GM10266 (cell line): ENCODE data around the gene ZNF407.

ENCODE experiments used
- DNase-seq: peaks from one replicate; pipeline ENCODE4 v3.0.0; 2012; ENCODE audit errors: extremely low spot score
- TF ChIP-seq, protein P1 (sequence below): IDR thresholded peaks from 2 replicates; pipeline ENCODE4 v1.5.1; 2012; ENCODE audit warnings: mild to moderate bottlenecking, low read depth; ENCODE audit not compliant: control insufficient read depth, insufficient read depth; ENCODE audit errors: missing control alignments

The ZNF407 gene

DNA sequence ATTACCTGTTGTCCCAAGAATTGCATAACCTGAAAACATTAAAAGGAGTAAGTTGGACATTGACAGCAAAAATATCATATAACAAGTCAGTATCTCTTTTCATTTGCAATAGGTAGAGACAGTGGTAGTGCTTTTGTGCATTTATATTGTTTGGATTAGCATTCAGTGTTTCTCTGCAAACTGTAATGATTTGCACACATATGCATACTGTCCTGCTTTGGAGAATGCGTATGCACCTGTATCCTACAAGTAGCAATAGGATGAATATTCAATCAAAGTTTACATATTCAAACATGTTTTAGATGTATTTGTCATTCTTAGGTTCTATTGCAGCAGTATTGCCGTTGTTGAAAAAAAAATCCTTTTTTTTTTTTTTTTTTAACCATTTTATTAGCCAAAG, 201.9 kb downstream of the ZNF407 start:
- no peak for DNase-seq
- TF ChIP-seq, protein P1, sequence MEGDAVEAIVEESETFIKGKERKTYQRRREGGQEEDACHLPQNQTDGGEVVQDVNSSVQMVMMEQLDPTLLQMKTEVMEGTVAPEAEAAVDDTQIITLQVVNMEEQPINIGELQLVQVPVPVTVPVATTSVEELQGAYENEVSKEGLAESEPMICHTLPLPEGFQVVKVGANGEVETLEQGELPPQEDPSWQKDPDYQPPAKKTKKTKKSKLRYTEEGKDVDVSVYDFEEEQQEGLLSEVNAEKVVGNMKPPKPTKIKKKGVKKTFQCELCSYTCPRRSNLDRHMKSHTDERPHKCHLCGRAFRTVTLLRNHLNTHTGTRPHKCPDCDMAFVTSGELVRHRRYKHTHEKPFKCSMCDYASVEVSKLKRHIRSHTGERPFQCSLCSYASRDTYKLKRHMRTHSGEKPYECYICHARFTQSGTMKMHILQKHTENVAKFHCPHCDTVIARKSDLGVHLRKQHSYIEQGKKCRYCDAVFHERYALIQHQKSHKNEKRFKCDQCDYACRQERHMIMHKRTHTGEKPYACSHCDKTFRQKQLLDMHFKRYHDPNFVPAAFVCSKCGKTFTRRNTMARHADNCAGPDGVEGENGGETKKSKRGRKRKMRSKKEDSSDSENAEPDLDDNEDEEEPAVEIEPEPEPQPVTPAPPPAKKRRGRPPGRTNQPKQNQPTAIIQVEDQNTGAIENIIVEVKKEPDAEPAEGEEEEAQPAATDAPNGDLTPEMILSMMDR, result no peak

DNA sequence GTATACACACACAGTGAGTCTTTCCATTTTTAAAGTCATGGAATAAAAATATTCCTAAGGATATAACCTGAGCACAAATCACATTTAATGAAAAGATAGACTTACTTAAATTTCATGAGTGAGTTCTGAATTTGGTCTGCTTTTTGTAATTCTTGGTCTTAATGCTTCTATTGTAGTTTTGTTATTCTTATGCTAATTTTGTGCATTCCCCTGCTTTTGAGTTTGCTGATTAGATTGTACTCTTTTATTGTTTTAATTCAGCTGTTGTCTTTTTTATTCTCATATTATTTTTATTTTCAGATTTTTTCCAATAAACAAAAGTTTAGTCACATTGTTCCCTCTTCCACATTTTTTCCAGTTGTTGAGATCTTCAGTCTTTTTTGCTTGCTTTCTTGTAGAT, 202.4 kb downstream of the ZNF407 start:
- TF ChIP-seq, protein P1, result no peak
- DNase-seq, result no peak

DNA sequence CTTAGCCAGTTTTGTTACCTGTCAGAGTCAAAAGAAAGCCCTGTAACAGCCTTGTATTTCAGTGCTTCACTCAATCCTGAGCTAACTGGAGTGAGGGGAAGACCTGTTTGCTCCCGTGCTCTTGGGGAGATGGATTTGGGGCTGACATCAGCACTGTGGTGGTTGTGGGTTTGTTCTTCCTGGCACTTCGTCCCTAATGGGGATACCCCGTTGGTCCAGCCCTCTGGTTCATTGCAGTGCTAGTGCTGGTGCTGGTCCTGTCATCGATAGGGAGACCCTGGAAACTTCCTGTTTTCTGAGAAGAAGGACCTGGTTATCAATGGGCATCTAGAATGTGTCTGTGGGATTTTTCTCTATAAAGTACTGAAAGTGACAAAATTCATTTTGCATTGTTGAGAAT, 205.4 kb downstream of the ZNF407 start:
- TF ChIP-seq, protein P1, result no peak
- DNase-seq, result no peak

DNA sequence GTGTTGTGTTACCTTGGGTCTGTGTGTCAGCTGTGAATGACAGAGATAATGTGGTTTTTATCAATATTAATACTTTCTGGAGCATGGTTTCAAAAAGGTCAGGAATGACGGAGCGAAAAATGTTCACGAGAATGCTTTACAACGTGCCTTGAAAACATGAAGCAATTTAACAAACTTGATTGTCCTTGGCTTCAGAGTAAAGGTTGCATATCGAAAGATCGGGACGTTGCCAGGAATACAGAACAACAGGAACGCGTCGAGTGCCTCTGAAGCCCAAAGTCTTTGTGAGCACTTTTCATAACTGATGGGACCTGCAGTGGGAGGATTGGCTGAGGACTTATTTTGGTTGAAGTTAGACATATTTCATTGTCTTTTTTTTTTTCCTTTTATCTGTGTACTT, 206.1 kb downstream of the ZNF407 start:
- TF ChIP-seq, protein P1, result no peak

DNA sequence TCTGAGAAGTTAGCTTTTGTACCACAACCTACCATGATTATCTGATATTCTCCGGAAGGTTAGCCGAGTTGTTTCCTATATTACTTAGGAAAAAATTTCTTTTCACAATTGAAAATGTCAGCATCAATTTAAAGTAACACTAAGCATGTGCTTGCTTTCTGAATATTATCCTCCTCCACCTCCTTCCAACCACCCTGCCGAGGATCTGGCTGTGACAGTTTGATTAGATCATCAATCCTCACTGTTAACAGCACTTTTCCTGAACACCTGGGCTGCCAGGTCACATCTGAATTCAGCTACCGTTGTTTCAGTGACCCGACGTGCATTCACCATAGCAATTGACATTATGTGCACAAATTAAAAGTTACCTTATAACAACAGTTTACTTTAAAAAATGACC, 207.0 kb downstream of the ZNF407 start:
- TF ChIP-seq, protein P1, result no peak
- no peak for DNase-seq

More for the DNA sequence above, 206.1 kb downstream of the ZNF407 start:
- DNase-seq, result no peak

DNA sequence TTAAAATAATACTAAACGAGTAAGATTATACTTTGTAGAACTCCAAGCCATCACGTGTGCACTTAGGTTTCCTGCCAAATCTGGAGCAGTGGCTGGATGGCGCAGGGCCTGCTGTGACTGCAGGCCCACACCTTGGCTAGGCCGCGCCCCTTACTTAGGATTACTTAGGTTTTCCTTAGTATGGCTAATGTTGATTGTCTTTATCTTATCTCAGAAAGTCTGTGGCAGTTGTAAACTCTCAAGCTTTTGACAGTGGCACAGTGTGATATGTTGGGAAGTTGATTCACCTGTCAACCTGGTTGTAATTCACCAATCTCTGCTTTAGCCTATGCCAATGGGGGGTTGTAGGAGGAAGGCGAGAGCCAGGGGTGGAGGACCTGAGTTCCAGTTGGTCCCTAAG, 208.4 kb downstream of the ZNF407 start:
- no peak for DNase-seq
- TF ChIP-seq, protein P1, result no peak

DNA sequence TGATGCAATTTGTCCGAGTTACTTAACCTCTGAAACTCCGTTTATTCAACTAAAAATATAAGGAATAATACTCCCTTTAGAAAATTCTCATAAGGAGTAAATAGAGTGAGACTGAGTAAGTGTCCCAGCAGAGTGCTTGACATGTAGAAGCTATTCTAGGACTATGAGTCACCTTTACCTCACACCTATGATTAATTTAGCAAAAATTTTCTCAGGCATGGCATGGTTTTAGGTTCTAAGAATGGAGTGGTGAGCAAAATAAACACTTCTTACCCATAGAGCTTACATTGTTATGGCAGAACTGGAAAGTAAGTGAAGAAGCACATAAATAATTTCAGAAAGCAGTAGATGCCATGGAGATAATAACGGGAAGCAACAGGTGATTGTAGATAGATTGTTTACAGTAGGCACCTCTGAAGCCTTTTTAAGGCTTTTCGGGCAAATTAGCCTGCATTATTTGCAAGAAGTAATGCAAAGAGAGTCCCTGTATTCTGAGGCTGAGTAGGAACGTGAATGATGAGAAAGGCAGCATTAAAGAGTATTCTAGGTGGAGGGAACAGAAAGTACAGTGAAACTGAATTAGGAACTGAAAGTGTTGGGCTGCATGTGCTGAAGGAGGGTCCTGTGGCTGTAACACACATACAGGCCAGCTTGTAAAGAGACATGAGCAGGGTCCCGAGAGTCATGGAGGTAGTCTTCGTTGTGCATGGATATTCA, 209.2 kb downstream of the ZNF407 start:
- TF ChIP-seq, protein P1, result no peak
- peak; percentile 42 for DNase-seq
